ENCODE results near the gene CD28.

- no peak for TF ChIP-seq CTCF (IDR thresholded peaks at IDR 0.05; ENCODE audit: extremely low read depth in 1 of 2, insufficient read depth in 1 of 2, low read depth in 1 of 2, low read length in 2 of 2)
- TF ChIP-seq POLR2A (IDR thresholded peaks at IDR 0.05; ENCODE audit: low read depth, low read length), result no peak
- TF ChIP-seq POLR2AphosphoS5 (IDR thresholded peaks at IDR 0.05; ENCODE audit: insufficient read depth, low read depth, low read length), result no peak
- no peak for TF ChIP-seq MYC (IDR thresholded peaks at IDR 0.05; ENCODE audit: low read depth, low read length)
- no peak for TF ChIP-seq GATA2 (IDR thresholded peaks at IDR 0.05; ENCODE audit: insufficient read depth, insufficient read length, low read depth, low read length)
- TF ChIP-seq MAX (IDR thresholded peaks at IDR 0.05; ENCODE audit: insufficient read depth, insufficient read length), result no peak
Observed at GRCh38 chr2:203763938-203764664, 57.7 kb downstream of the CD28 start.
